GM18520 (cell line): Measurements from ENCODE around the gene SH3RF3.

ENCODE experiments used
- ATAC-seq: cut with Tn5 transposase; IDR thresholded peaks from one replicate; pipeline ENCODE4 v1.9.1; 2021; ENCODE audit not compliant: unreplicated experiment

SH3RF3 gene

GRCh38 chr2:109277406-109277805 is 148.4 kb downstream of the SH3RF3 start:
- ATAC-seq = no peak

GRCh38 chr2:109279243-109279860 is 150.3 kb downstream of the SH3RF3 start:
- ATAC-seq = no peak

- ATAC-seq = no peak
Observed at GRCh38 chr2:109280804-109281203, 151.8 kb downstream of the SH3RF3 start.

- ATAC-seq = no peak
Observed at GRCh38 chr2:109282360-109282759, 153.4 kb downstream of the SH3RF3 start.

GRCh38 chr2:109282865-109283264 is 153.9 kb downstream of the SH3RF3 start:
- no peak for ATAC-seq

GRCh38 chr2:109284826-109285225 is 155.8 kb downstream of the SH3RF3 start:
- ATAC-seq = no peak

GRCh38 chr2:109285244-109285651 is 156.2 kb downstream of the SH3RF3 start:
- ATAC-seq = no peak

- ATAC-seq = no peak
Observed at GRCh38 chr2:109287413-109287812, 158.4 kb downstream of the SH3RF3 start.

- ATAC-seq = no peak
Observed at GRCh38 chr2:109287838-109288237, 158.8 kb downstream of the SH3RF3 start.

- ATAC-seq = no peak
Observed at GRCh38 chr2:109288544-109289368, 159.8 kb downstream of the SH3RF3 start.

- ATAC-seq = no peak
Observed at GRCh38 chr2:109289504-109290222, 160.7 kb downstream of the SH3RF3 start.

GRCh38 chr2:109290887-109291643 is 162.1 kb downstream of the SH3RF3 start:
- no peak for ATAC-seq

- ATAC-seq = no peak
Observed at GRCh38 chr2:109292386-109292785, 163.4 kb downstream of the SH3RF3 start.

- ATAC-seq = no peak
Observed at GRCh38 chr2:109293663-109294062, 164.7 kb downstream of the SH3RF3 start.

GRCh38 chr2:109294523-109294922 is 165.5 kb downstream of the SH3RF3 start:
- no peak for ATAC-seq

GRCh38 chr2:109295070-109295780 is 166.2 kb downstream of the SH3RF3 start:
- ATAC-seq = no peak

GRCh38 chr2:109295781-109296117 is 166.7 kb downstream of the SH3RF3 start:
- ATAC-seq = no peak

- no peak for ATAC-seq
Observed at GRCh38 chr2:109297566-109298490, 168.8 kb downstream of the SH3RF3 start.

- ATAC-seq = no peak
Observed at GRCh38 chr2:109298851-109299250, 169.8 kb downstream of the SH3RF3 start.

- no peak for ATAC-seq
Observed at GRCh38 chr2:109299536-109299935, 170.5 kb downstream of the SH3RF3 start.
